Glutamatergic neuron (in vitro differentiated cells): ENCODE data around the gene ACVR1B. TPM values are rescaled to one million over a fixed set of nuclear protein-coding genes. Genes with fewer than 3 reads are reported as not detected.

ENCODE experiments used
- DNase-seq: peaks from one replicate; pipeline ENCODE4 v3.0.0; 2022
- H3K27ac Mint-ChIP-seq: one replicate; pipeline ENCODE4 v1.8.0; 2020; ENCODE audit warnings: mild to moderate bottlenecking, mixed read lengths, inconsistent platforms; ENCODE audit not compliant: unreplicated experiment
- H3K27me3 Mint-ChIP-seq: one replicate; pipeline ENCODE4 v1.8.0; 2020; ENCODE audit warnings: mild to moderate bottlenecking, moderate library complexity, mixed read lengths, inconsistent platforms; ENCODE audit not compliant: unreplicated experiment
- H3K36me3 Mint-ChIP-seq: one replicate; pipeline ENCODE4 v1.8.0; 2020; ENCODE audit warnings: mild to moderate bottlenecking, mixed read lengths, inconsistent platforms; ENCODE audit not compliant: unreplicated experiment
- H3K4me1 Mint-ChIP-seq: one replicate; pipeline ENCODE4 v1.8.0; 2020; ENCODE audit warnings: mild to moderate bottlenecking, low read depth, mixed read lengths, inconsistent platforms; ENCODE audit not compliant: unreplicated experiment
- H3K4me3 Mint-ChIP-seq: one replicate; pipeline ENCODE4 v1.8.0; 2020; ENCODE audit warnings: mild to moderate bottlenecking, mixed read lengths, inconsistent platforms; ENCODE audit not compliant: unreplicated experiment
- H3K9me3 Mint-ChIP-seq: one replicate; pipeline ENCODE4 v1.8.0; 2020; ENCODE audit warnings: mild to moderate bottlenecking, moderate library complexity, mixed read lengths, inconsistent platforms; ENCODE audit not compliant: unreplicated experiment
- total RNA-seq: library from RNA; stranded (reverse); fragmentation: NEBNext Ultra II Directional; extraction: Animal tissue kit (Norgen Biotek cat#: 25700); gene quantifications from one replicate; pipeline ENCODE4 v1.2.1, GENCODE V29; 2021; ENCODE audit not compliant: unreplicated experiment
- TF ChIP-seq, protein P1 (sequence below): fragments of 200-600 bp; sonication (generic); IDR thresholded peaks from one replicate; pipeline ENCODE4 v1.5.0; 2021; ENCODE audit not compliant: partially characterized antibody, unreplicated experiment

Gene ACVR1B
- total RNA-seq, 1 donor from 2014 or later, result 50.2 TPM

DNA sequence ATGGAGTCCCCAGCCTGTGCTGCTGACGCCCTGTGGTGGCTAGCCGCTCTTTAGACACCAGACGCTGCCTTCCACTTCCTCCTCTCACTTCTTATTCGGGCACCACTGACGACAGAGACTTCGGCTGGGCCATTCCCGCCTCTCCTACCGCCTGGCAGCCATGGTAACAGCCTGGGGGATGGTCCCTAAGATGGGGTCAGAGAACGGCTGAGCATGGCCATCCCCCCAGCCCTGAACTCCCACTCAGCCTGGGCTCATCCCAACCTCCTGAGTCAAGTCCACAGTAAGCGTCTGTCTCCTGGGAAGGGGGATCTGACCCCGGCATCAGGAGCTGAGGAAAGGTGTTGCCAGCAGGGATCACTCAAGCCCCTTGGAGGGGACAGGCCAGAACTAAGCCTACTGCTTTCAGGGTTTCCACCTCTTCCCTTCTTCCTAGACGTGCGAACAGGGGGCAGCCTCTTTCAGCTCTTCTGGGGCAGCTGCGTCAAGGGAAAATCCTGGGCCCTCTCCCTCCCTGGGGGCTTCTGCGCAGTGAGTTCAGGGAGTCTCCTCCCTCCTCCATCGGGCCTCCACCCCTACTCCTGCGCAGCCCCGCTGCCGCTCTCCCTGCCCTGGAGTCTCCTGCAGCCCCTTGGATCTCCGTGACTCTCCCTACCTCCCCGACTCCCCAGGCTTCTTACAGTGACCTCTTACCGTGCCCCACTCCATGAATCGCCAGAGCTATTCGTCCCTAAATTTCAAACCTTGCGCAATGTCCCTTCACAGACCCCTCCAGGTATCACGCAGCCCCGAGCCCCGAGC lies 54.6 kb downstream of the ACVR1B start:
- DNase-seq, result no peak
- Mint-ChIP-seq H3K36me3 (peaks cover 4% of the 10 kb centered on the region), H3K4me3 (peak overlapping the region; percentile 92), H3K4me1 (peaks cover 46% of the 10 kb centered on the region), H3K27me3 (peaks cover 9% of the 10 kb centered on the region), H3K27ac (peak overlapping the region; percentile 88), H3K9me3 (peaks cover 11% of the 10 kb centered on the region)
- TF ChIP-seq, protein P1, sequence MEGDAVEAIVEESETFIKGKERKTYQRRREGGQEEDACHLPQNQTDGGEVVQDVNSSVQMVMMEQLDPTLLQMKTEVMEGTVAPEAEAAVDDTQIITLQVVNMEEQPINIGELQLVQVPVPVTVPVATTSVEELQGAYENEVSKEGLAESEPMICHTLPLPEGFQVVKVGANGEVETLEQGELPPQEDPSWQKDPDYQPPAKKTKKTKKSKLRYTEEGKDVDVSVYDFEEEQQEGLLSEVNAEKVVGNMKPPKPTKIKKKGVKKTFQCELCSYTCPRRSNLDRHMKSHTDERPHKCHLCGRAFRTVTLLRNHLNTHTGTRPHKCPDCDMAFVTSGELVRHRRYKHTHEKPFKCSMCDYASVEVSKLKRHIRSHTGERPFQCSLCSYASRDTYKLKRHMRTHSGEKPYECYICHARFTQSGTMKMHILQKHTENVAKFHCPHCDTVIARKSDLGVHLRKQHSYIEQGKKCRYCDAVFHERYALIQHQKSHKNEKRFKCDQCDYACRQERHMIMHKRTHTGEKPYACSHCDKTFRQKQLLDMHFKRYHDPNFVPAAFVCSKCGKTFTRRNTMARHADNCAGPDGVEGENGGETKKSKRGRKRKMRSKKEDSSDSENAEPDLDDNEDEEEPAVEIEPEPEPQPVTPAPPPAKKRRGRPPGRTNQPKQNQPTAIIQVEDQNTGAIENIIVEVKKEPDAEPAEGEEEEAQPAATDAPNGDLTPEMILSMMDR, result no peak

DNA sequence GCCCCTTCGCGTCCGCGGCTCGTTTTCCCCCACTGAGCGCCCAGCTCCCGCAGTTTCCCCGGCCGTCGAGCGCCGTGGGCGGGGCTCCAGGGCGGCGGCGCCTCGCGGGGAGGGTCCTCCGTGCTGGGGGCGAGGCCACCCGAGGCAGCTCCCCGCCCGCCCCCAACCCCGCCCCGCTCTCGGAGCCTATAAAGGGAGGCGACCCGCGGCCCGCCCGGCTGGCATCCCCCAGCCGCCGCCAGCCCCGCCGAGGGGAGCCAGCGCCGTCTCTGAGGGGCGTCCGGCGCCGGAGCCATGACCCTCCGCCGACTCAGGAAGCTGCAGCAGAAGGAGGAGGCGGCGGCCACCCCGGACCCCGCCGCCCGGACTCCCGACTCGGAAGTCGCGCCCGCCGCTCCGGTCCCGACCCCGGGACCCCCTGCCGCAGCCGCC lies 55.2 kb downstream of the ACVR1B start, which contains the start of gene TAMALIN:
Gene TAMALIN (plus strand): TSS at position 221 of the 432 bp plus-strand sequence. CDS start 74 bp downstream, at position 295.
- Mint-ChIP-seq H3K4me1 (peaks cover 48% of the 10 kb centered on the region), H3K9me3 (peaks cover 11% of the 10 kb centered on the region), H3K27ac (peak within 1 kb of the TSS; percentile 88), H3K4me3 (peak within 1 kb of the TSS; percentile 92), H3K36me3 (peaks cover 4% of the 10 kb centered on the region), H3K27me3 (peaks cover 9% of the 10 kb centered on the region)
- TF ChIP-seq, protein P1, result no peak
- peak; percentile 66 for DNase-seq

DNA sequence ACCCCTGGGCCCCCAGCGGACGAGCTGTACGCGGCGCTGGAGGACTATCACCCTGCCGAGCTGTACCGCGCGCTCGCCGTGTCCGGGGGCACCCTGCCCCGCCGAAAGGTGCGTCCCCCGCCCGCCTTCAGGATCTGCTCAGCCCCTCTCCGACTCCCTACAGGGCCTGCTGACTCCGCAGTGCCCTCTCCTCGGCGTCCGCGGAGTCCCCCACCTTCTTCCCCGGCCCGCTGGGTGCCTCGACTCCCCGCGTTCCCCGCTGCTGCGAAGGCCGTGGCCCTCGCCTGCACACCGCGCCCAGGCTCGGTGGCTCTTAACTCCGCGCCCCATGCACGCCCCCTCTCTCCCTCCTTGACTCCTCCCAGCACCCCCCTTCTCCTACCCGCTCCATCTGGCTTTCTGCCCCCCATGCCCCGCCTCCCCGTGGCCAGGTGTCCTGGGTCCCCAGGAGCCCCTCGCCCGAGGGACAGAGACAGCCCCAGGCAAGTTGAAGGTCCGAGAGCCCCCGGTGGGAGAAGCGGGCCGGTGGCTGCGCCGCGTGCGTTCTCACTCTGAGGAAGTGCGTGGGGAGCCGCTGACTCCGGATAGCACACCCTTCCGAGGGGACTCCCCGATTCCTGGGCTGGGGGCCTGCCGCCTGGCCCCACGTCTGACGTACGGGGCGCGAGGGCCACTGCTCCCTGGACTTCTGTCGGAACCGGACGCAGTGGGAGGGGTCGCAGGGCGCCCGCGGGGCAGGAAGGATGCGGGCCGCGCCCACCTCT lies 55.8 kb downstream of the ACVR1B start:
- H3K4me1 Mint-ChIP-seq, result peaks cover 46% of the 10 kb centered on the region
- H3K9me3 Mint-ChIP-seq, result peaks cover 12% of the 10 kb centered on the region
- no peak overlapping the region for H3K27ac Mint-ChIP-seq
- no peak for DNase-seq
- H3K36me3 Mint-ChIP-seq, result peaks cover 3% of the 10 kb centered on the region
- TF ChIP-seq, protein P1, result no peak
- H3K4me3 Mint-ChIP-seq, result peak overlapping the region; percentile 83
- H3K27me3 Mint-ChIP-seq, result peaks cover 7% of the 10 kb centered on the region

DNA sequence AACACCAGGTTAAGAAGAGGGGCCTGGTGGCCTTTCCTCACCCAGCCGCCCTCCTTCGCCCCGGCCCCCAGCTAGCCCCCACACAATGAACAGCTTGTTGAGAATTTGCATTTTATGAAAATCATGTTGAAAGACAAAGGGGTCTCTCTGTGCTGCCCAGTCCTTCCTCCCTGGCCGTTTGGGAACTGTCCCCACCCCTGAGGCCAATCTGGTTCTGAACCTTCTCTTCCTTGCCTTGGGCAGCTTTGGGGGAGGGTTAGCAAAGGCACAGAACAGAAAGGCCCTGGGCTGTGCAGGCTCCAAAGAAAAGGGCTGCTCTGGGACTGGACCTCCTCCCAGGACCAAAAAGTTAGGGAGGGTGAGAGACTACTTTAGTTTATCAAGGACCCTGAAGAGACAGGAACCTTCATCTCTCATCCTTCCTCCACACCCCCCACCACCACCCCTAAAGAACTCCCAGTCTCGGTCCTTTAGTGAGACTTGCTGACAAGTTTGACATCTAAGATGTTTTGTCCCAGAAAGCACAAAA lies 56.5 kb downstream of the ACVR1B start:
- H3K4me1 Mint-ChIP-seq, result peaks cover 39% of the 10 kb centered on the region
- no peak for DNase-seq
- H3K27ac Mint-ChIP-seq, result no peak overlapping the region
- peak overlapping the region; percentile 71 for H3K4me3 Mint-ChIP-seq
- TF ChIP-seq, protein P1, result no peak
- H3K27me3 Mint-ChIP-seq, result peaks cover 5% of the 10 kb centered on the region
- peaks cover 10% of the 10 kb centered on the region for H3K9me3 Mint-ChIP-seq
- no peaks in the 10 kb centered on the region for H3K36me3 Mint-ChIP-seq
